Right cardiac atrium (tissue), 5 donors: ENCODE data around the gene ZNF526. TPM values are rescaled to one million over a fixed set of nuclear protein-coding genes. Genes with fewer than 3 reads are reported as not detected.

Experiments
- ATAC-seq, 2 donors: fragments of 200-7000 bp; cut with Tn5 transposase; one replicate each; pipeline versions ENCODE4 v1.8.0 to v1.9.1; 2020; ENCODE audit warnings: moderate library complexity in 2 of 2, mild to moderate bottlenecking in 1 of 2
- DNase-seq, 3 donors: peaks; one replicate each; pipeline ENCODE4 v3.0.0-alpha.2; 2020
- H3K27ac ChIP-seq: one replicate; pipeline ENCODE4 v1.5.1; 2013; ENCODE audit warnings: mild to moderate bottlenecking, low read length, control low read depth, moderate library complexity
- H3K27me3 ChIP-seq: one replicate; pipeline ENCODE4 v1.6.1; 2013; ENCODE audit not compliant: control insufficient read depth, insufficient read depth
- H3K4me1 ChIP-seq: one replicate; pipeline ENCODE4 v1.6.1; 2013; ENCODE audit warnings: low read length; ENCODE audit not compliant: control insufficient read depth, insufficient read depth
- H3K4me3 ChIP-seq: one replicate; pipeline ENCODE4 v1.5.1; 2013; ENCODE audit warnings: low read length, control low read depth
- H3K9me3 ChIP-seq: one replicate; pipeline ENCODE4 v1.6.1; 2013; ENCODE audit warnings: low read length; ENCODE audit not compliant: control insufficient read depth
- WGBS: extraction: QIAGEN DNeasy Blood & Tissue Kit; methylation state at CpG from one replicate; pipeline ENCODE4 v1.1.7; 2013; 5-methylcytosine and 5-hydroxymethylcytosine counted together
- intact Hi-C, 4 donors: fragments of 100-400 bp; cut with DNase I; formaldehyde crosslinking; loops; one replicate each; pipeline versions ENCODE4 v1.11.0 to v1.14.0; 2022 to 2023
- polyA plus RNA-seq: library from polyadenylated mRNA; stranded (reverse); fragments of 200-250 nt; gene quantifications from one replicate; pipeline ENCODE4 v1.2.3, GENCODE V29; 2013
- total RNA-seq, 4 donors: library from RNA; stranded (reverse); fragmentation: NEBNext Ultra II Directional; extraction: Animal tissue kit (Norgen Biotek cat#: 25700); gene quantifications; one replicate each; pipeline ENCODE4 v1.2.1, GENCODE V29; 2021
- donor health status: healthy with polysubstance abuse.
- donor health status: DM: no; HTN: yes; CAD: no.
- donor health status: DM: no; HTN: no; CAD: no.
- donor health status: DM: no; HTN: yes; CAD: no; lungs with severe emphysema.
- donor health status: DM: yes; HTN: yes; CAD: no.

ZNF526 gene
- total and polyA plus RNA-seq, 5 donors: 3.3 to 7.3 (median 6.3) TPM

DNA sequence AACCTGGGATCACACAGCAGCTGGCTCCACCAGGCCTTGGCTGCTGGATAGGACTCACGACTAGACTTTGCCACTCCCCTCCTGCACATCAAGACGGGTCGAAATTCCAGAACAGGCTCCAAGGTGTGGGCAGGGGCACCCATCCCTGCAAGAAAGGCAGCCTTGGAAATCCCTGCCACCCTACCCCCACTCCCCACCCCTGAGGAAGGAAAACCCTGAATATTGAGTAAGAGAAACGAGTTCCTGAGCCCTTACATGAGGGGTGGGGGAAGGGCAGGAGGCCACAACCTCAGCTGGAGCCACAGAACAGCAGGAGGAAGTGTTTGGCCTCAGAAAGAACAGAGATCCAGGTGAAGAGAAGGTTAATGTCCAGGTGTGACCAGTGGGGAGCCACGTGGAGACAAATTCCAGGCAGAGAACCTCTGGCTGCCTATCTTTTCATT, 22.7 kb upstream of the ZNF526 start:
- intact Hi-C loops: no loop called here
- ATAC-seq: no peak
- H3K4me1 ChIP-seq: peaks cover 4% of the 10 kb centered on the region

DNA sequence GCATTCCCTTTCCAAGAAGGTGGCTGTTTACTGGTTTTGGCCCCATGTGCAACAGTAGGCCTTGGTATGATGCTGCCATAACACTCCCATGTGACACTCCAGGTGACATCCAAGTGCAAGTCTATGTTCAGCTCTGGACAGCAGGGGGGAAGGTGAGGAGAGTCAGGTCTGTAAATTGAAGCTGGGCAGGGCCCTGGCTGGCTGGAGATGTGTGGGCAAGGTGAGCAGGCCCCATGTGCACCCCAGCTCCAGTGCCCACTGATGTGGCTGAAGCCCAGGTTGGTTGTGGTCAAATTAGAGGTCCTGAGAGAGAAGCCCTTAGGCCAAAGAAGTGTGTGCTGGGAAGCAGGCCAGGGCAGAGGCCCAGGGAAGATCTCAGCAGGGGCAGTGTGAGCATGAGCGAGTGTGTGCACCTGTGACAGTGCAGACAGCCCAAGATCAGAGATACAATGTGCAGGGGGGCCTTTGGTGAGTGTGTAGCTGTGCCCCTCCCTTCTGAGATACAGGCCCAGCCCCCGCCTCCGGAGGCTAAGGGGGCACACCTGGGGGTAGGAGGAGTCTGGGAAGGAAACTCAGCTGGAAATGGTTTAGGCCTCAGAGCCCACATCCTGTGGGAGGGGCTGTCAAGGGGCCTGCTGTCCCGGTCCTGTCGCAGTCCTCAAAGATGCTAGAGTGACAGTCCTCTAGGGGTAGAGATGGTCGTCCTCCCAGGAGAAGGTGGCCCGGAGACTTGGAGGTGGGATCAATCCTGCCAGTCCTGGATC, 21.3 kb upstream of the ZNF526 start:
- intact Hi-C loops: no loop called here
- ATAC-seq (no peak), DNase-seq (no peak)
- no peaks in the 10 kb centered on the region for H3K27me3 ChIP-seq
- peak overlapping the region; percentile 3 for H3K27ac ChIP-seq
- H3K4me1 ChIP-seq: peaks cover 4% of the 10 kb centered on the region
- H3K4me3 ChIP-seq: no peak overlapping the region
- WGBS: 65% methylated on average over 7 of the region's 7 CpGs
- no peaks in the 10 kb centered on the region for H3K9me3 ChIP-seq

More for the DNA sequence above, 22.7 kb upstream of the ZNF526 start:
- Histone ChIP-seq H3K27me3 (no peaks in the 10 kb centered on the region), H3K27ac (no peak overlapping the region), H3K9me3 (peaks cover 2% of the 10 kb centered on the region), H3K4me3 (no peak overlapping the region)
- WGBS: 50% methylated on average over 5 of the region's 5 CpGs
- DNase-seq: no peak

DNA sequence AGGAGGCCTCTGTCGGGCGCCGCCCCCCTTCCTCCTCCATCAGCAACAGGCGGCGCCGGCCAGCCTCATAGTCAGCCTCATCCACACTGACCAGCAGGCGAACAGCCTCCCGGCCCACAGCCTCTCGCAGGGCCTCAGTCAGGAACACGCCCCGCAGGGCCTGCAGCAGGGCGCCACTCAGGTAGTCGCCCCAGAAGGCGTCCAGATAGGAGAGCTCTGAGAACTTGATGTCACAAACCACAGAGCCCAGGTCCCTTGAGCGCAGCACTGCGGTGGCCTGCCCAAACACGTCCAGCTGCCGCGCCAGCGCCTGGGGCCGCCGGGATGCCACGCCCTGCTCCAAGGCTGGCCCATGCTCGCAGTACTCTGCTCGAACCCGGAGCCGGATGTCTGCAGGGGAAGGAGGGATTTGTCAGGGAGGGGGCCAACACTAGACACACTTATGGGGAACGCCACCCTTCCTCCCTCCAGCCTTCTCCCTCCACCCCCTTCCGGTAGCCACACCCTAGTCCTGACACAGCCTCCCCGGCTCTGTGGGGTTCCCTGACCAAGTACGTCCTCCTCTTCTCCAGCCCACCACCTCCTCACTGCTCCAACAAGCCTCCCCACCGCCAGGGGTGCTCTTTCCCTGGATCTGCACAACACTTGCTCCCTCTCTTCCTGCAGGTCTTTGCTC, 20.5 kb upstream of the ZNF526 start:
- H3K27ac ChIP-seq: no peak overlapping the region

DNA sequence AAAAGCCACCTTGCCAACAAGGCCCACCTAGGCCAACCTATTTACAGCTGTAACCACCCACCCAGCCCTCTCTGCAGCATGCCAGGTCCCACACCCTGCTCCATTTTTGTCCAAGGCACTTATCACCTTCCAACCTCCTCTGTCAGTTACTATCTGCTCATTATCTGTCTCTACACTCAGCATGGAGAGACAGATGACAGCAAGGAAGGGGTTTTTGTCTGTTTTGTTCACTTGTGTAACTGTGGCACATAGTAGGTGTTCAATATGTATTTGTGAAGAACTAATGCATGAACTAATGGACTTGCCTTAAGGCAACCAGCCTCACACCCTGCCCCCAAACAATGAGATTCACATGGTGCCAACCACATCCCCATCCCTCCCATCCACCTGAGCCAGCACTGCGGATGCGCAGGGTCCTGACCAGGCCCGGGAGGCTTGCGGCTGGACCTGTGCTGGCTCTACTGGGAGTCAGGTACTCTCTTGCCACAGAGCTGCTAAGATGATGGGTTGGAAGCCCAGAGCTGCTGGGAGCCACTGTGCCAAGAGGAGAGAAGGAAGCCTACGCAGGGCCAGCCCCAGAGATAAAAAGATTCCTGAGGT, 19.9 kb upstream of the ZNF526 start:
- peaks cover 4% of the 10 kb centered on the region for H3K4me1 ChIP-seq
- no peak overlapping the region for H3K27ac ChIP-seq
- intact Hi-C loops: no loop called here
- H3K9me3 ChIP-seq: no peaks in the 10 kb centered on the region
- 88% methylated on average over 5 of the region's 5 CpGs for WGBS
- no peaks in the 10 kb centered on the region for H3K27me3 ChIP-seq
- H3K4me3 ChIP-seq: no peak overlapping the region
- no peak for DNase-seq
- no peak for ATAC-seq

More for the DNA sequence above, 20.5 kb upstream of the ZNF526 start:
- intact Hi-C loops: no loop called here
- no peak overlapping the region for H3K4me3 ChIP-seq
- no peaks in the 10 kb centered on the region for H3K27me3 ChIP-seq
- ATAC-seq (peak; percentile 58 to 61), DNase-seq (peak; percentile 60 to 86 (median 78))
- no peaks in the 10 kb centered on the region for H3K9me3 ChIP-seq
- 77% methylated on average over 32 of the region's 32 CpGs for WGBS
- H3K4me1 ChIP-seq: peaks cover 4% of the 10 kb centered on the region

DNA sequence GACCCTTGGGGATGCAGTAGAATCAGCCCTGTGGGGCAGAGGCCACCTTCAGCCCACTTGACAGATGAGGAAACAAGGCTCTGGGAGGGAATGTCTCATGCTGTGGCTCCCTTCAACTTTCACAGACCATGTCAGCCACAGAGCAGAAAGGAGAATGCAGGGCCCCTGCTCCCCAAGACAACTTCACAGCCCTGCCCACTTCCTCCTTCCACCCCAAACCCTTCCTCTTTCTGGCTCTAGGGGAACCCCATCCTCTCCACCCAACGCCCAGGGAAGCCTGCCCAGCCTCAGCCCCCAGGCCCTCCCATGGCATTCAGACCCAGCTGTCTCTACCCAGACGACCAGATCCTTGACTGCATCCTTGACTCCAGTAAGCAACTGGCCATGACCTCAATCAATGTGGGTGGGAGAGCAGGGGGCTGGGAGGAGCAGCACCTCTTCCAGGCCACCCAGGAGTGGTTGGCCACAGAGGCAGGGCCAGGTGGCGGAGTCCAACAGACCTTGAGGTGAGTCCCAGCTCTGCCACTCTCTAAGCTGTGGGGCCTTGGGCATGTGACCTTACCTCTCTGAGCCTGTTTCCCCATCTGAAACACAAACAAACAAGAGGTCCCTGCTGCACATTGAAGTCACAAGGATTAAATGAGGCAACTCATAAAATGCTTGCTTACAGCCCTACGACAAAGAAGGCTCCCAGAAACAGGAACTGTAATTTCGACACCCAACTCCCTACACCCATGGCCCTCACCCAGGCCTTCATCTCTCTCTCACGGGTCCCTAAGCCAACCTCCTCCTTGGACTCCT, 18.4 kb upstream of the ZNF526 start:
- ATAC-seq (peak; percentile 41 to 51), DNase-seq (peak in 2 of 3 donors; percentile 69 to 76)
- Histone ChIP-seq H3K4me3 (no peak overlapping the region), H3K4me1 (peaks cover 4% of the 10 kb centered on the region), H3K27me3 (no peaks in the 10 kb centered on the region), H3K27ac (peak overlapping the region; percentile 50), H3K9me3 (no peaks in the 10 kb centered on the region)
- 71% methylated on average over 6 of the region's 6 CpGs for WGBS
- intact Hi-C loops: no loop called here

DNA sequence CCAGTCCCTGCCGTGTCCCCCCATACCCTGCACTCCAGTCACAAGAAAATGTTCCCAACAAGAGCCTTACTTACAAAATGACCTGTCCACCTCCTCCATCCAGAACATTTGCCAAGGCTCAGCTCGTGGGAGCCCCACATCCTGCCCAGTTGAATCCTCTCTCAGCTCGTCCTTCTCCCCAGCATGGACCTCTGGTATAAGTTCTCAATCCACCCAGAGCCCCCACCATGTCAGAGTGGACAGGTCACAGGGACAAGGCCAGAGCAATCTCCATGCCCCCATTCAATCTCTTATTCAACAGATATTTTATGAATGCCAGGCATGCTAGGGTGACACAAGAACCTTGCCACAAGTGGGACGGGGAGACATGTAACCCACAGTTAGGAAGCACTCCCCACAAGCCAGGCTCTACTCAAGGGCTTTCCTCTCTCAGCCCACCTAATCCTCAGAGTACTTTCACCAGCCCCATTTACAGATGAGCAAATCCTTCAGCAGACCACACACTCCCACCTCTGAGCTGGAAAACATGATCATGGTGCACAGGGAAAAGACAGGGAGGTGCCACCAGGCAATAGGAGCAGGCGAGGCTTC, 17.7 kb upstream of the ZNF526 start:
- Histone ChIP-seq H3K27ac (peak overlapping the region; percentile 40), H3K4me1 (peaks cover 4% of the 10 kb centered on the region), H3K27me3 (no peaks in the 10 kb centered on the region), H3K9me3 (no peaks in the 10 kb centered on the region), H3K4me3 (no peak overlapping the region)
- intact Hi-C loops: no loop called here
- DNase-seq (no peak), ATAC-seq (no peak)
- 74% methylated on average over 5 of the region's 5 CpGs for WGBS

DNA sequence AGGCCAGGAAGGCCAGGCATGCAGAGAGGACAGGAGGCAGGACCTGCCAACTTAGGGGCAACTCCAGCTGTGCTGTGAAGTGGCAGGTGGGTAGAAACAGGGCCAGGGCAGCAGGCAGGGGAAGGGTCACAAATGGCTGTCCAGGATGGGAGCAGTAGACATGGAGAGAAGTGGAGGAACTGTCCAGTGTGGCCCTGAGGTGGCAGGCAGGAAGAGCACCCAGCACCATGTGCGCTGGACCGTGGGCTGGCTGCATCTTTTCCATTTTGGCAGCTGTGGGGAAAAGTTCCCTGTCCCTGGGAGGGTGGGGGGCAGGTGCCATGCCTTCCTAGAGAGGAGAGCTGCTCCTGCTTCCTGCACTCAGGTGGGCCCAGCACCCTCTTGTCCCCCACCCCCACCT, 16.4 kb upstream of the ZNF526 start:
- no peak overlapping the region for H3K27ac ChIP-seq
- WGBS: 95% methylated on average over 2 of the region's 2 CpGs
- DNase-seq (no peak), ATAC-seq (no peak)
- H3K9me3 ChIP-seq: no peaks in the 10 kb centered on the region
- no peak overlapping the region for H3K4me3 ChIP-seq
- no peaks in the 10 kb centered on the region for H3K27me3 ChIP-seq
- peaks cover 4% of the 10 kb centered on the region for H3K4me1 ChIP-seq
- intact Hi-C loops: no loop called here

DNA sequence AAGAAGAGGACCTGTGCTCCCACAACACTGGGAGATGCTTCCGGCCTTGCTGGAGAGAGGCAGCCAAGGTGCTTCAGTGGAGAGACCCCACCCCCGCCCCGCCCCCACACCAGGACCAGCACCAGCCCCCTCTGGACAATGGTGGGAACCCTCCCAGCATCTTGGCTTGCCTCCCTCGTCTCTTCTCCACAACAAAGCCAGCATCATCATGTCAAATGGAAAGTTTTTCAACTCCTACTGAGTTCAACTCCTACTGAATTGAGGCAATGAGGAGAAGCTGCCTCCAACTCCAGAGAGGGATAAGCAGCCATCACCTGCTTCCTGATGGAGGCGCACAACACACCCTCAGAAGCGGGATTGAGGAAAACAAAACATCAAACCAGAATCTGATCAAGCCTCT, 15.4 kb upstream of the ZNF526 start:
- no peak overlapping the region for H3K4me3 ChIP-seq
- H3K9me3 ChIP-seq: no peaks in the 10 kb centered on the region
- 82% methylated on average over 6 of the region's 6 CpGs for WGBS
- DNase-seq (no peak), ATAC-seq (no peak)
- no peak overlapping the region for H3K27ac ChIP-seq
- intact Hi-C loops: no loop called here
- peaks cover 4% of the 10 kb centered on the region for H3K4me1 ChIP-seq
- H3K27me3 ChIP-seq: no peaks in the 10 kb centered on the region

DNA sequence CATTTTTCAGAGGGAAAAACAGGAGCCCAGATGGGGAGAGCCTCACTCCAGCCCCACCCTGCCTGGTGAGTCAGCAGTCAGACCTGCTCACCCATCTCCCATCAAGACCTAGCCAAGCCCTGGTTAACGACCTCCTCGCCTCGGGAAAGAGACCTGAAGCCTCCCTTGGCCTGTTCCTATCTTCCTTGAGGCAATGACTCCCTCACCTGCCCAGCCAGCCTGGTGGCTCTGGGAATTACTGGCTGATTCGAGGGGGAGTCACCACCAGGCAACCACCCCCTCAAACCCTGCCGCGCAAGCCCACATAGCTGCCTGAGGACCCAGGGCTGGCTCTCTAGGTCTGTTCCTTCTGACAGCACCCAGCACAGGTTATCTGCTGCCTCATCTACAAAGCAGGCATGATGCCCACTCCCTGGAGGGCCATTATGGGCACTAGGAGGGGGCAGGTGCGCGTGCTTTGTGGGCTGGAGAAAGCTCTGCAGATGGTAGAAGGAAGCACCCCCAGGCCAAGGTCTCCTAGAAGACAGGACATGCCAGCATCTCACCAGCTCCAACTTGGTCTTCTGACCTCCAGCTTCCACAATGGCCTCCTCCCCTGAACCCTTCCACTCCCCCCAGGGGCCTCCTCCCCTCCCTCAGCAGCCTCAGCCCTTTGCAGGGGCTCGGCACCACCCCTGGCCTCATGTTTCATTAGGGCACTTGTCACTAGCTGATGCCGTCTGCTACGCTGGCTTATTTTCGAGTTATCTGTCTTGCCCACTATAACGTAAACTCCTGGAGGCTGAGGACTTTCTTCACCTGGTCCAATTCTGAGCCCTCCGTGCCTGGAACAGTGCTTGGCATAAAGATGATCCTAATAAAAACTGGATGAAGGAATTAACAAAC, 13.0 kb upstream of the ZNF526 start:
- Histone ChIP-seq H3K9me3 (no peaks in the 10 kb centered on the region), H3K4me3 (no peak overlapping the region), H3K4me1 (no peaks in the 10 kb centered on the region), H3K27ac (no peak overlapping the region), H3K27me3 (no peaks in the 10 kb centered on the region)
- 91% methylated on average over 14 of the region's 14 CpGs for WGBS
- DNase-seq (no peak), ATAC-seq (no peak)
- intact Hi-C loops: no loop called here

DNA sequence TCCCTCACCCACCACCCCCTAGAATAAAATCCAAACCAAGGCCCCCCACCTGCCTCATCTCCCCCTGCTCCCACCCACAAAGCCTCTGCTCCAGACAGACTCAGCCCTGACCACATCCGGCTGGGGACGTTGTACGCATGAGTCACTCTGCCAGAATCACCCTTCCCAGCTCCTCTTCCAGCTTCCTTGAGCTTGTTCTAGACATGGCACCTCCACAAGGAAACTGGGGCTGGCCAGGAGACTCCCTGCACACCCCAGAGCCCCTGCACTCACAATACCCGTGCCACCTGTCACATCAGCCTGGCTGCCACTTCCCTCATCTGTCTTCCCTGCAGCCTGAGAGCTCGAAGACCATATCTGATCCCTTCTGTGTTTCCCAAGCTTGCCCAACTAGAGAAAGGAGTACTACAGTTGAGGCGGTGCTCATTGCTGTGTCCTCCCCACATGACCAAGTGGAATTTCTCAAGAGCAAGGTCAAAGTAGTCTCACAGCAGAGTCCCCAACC, 12.3 kb upstream of the ZNF526 start:
- ATAC-seq (no peak), DNase-seq (no peak)
- H3K4me1 ChIP-seq: no peaks in the 10 kb centered on the region
- WGBS: 78% methylated on average over 6 of the region's 6 CpGs
- H3K27ac ChIP-seq: no peak overlapping the region
- H3K9me3 ChIP-seq: no peaks in the 10 kb centered on the region
- H3K27me3 ChIP-seq: no peaks in the 10 kb centered on the region
- intact Hi-C loops: no loop called here
- H3K4me3 ChIP-seq: no peak overlapping the region
